ENCODE data around the gene ZNHIT3. TPM values are rescaled to one million over a fixed set of nuclear protein-coding genes. Genes with fewer than 3 reads are reported as not detected.

ZNHIT3 gene
- total RNA-seq, 2 donors from 2014 or later, result 21.1 to 32.4 TPM

- DNase-seq, result no peak
- WGBS, 2 donors, result 90 to 97% methylated on average over 5 to 7 of the region's 7 CpGs
- intact Hi-C loops (cut with DNase I), result no loop called here
- Histone ChIP-seq H3K27me3 (no peaks in the 10 kb centered on the region), H3K9me3 (no peaks in the 10 kb centered on the region), H3K4me1 (no peaks in the 10 kb centered on the region), H3K36me3 (replicated peaks in 1 of 2; ENCODE audit: insufficient read depth in 1 of 2, low read depth in 2 of 2) (peaks cover 0 to 10% of the 10 kb centered on the region in 2 donors), H3K27ac (no peak overlapping the region), H3K4me3 (no peak overlapping the region)
- ATAC-seq, result no peak
- no peak for TF ChIP-seq POLR2A (IDR thresholded peaks at IDR 0.05)
- TF ChIP-seq, protein P1, sequence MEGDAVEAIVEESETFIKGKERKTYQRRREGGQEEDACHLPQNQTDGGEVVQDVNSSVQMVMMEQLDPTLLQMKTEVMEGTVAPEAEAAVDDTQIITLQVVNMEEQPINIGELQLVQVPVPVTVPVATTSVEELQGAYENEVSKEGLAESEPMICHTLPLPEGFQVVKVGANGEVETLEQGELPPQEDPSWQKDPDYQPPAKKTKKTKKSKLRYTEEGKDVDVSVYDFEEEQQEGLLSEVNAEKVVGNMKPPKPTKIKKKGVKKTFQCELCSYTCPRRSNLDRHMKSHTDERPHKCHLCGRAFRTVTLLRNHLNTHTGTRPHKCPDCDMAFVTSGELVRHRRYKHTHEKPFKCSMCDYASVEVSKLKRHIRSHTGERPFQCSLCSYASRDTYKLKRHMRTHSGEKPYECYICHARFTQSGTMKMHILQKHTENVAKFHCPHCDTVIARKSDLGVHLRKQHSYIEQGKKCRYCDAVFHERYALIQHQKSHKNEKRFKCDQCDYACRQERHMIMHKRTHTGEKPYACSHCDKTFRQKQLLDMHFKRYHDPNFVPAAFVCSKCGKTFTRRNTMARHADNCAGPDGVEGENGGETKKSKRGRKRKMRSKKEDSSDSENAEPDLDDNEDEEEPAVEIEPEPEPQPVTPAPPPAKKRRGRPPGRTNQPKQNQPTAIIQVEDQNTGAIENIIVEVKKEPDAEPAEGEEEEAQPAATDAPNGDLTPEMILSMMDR (IDR thresholded peaks at IDR 0.05), result no peak
These were observed 17.1 kb downstream of the ZNHIT3 start for GRCh38 chr17:36503456-36504155.

- 96 to 97% methylated on average over 4 to 5 of the region's 5 CpGs for WGBS, 2 donors
- Histone ChIP-seq H3K27me3 (no peaks in the 10 kb centered on the region), H3K27ac (no peak overlapping the region), H3K9me3 (no peaks in the 10 kb centered on the region), H3K36me3 (replicated peaks in 1 of 2; ENCODE audit: insufficient read depth in 1 of 2, low read depth in 2 of 2) (peaks cover 0 to 8% of the 10 kb centered on the region in 2 donors), H3K4me1 (no peaks in the 10 kb centered on the region), H3K4me3 (no peak overlapping the region)
- intact Hi-C loops (cut with DNase I), result no loop called here
- TF ChIP-seq, protein P1 (IDR thresholded peaks at IDR 0.05), result no peak
- TF ChIP-seq POLR2A (IDR thresholded peaks at IDR 0.05), result no peak
- ATAC-seq (no peak), DNase-seq (no peak)
These were observed 17.7 kb downstream of the ZNHIT3 start for GRCh38 chr17:36504156-36504545.

GRCh38 chr17:36505171-36505570 lies 18.7 kb downstream of the ZNHIT3 start:
- no peak for DNase-seq
- intact Hi-C loops (cut with DNase I), result no loop called here
- Histone ChIP-seq H3K4me3 (no peak overlapping the region), H3K27ac (no peak overlapping the region), H3K36me3 (replicated peaks in 1 of 2; ENCODE audit: insufficient read depth in 1 of 2, low read depth in 2 of 2) (peaks cover 0 to 8% of the 10 kb centered on the region in 2 donors), H3K27me3 (no peaks in the 10 kb centered on the region), H3K9me3 (no peaks in the 10 kb centered on the region), H3K4me1 (no peaks in the 10 kb centered on the region)
- no peak for ATAC-seq
- WGBS, 2 donors, result 92 to 97% methylated on average over 3 to 8 of the region's 8 CpGs
- TF ChIP-seq, protein P1 (IDR thresholded peaks at IDR 0.05), result no peak

- no peaks in the 10 kb centered on the region for H3K4me1 ChIP-seq
These were observed 19.9 kb downstream of the ZNHIT3 start for GRCh38 chr17:36506249-36506826.

More at GRCh38 chr17:36506249-36506826, 19.9 kb downstream of the ZNHIT3 start:
- WGBS, 2 donors, result 76 to 82% methylated on average over 6 of the region's 6 CpGs
- no peak for ATAC-seq
- Histone ChIP-seq H3K27ac (no peak overlapping the region), H3K27me3 (no peaks in the 10 kb centered on the region), H3K4me3 (no peak overlapping the region), H3K9me3 (no peaks in the 10 kb centered on the region), H3K36me3 (replicated peaks in 1 of 2; ENCODE audit: insufficient read depth in 1 of 2, low read depth in 2 of 2) (peaks cover 0 to 8% of the 10 kb centered on the region in 2 donors)
- intact Hi-C loops (cut with DNase I), result no loop called here
- TF ChIP-seq POLR2A (IDR thresholded peaks at IDR 0.05), result no peak
- TF ChIP-seq, protein P1 (IDR thresholded peaks at IDR 0.05), result no peak
- no peak for DNase-seq
